ENCODE results near the gene DHCR7. TPM values are rescaled to one million over a fixed set of nuclear protein-coding genes. Genes with fewer than 3 reads are reported as not detected.

The DHCR7 gene
- total RNA-seq, result 100 and 106 TPM in 2 replicates

GRCh38 chr11:71448257-71449171 lies at the start of gene DHCR7:
Gene DHCR7 (minus strand): TSS chr11:71448393. CDS start chr11:71444952, 3,441 bp downstream.
- intact Hi-C loops (cut with micrococcal nuclease), result loop anchor here (1.0 to 10.0 kb wide), 2 partner anchors 41 to 1174 kb away; partner anchors contain the start of gene PPFIA1
- Mint-ChIP-seq H3K27ac (peak within 1 kb of the TSS; percentile 93), H3K9me3 (peaks cover 8% of the 10 kb centered on the region), H3K4me3 (peak within 1 kb of the TSS; percentile 92), H3K36me3 (ENCODE audit: low read depth) (peaks cover 39% of the 10 kb centered on the region), H3K27me3 (ENCODE audit: insufficient read depth) (no peaks in the 10 kb centered on the region), H3K4me1 (ENCODE audit: low read depth) (peaks cover 62% of the 10 kb centered on the region)
- peak; percentile 96 for DNase-seq (ENCODE audit: low spot score)

GRCh38 chr11:71496421-71496820 lies 48.2 kb upstream of the DHCR7 start:
- intact Hi-C loops (cut with micrococcal nuclease), result no loop called here
- Mint-ChIP-seq H3K4me1 (ENCODE audit: low read depth) (peaks cover 12% of the 10 kb centered on the region), H3K27ac (no peak overlapping the region), H3K27me3 (ENCODE audit: insufficient read depth) (no peaks in the 10 kb centered on the region), H3K36me3 (ENCODE audit: low read depth) (peaks cover 58% of the 10 kb centered on the region), H3K9me3 (no peaks in the 10 kb centered on the region), H3K4me3 (no peak overlapping the region)
- no peak for DNase-seq (ENCODE audit: low spot score)

GRCh38 chr11:71495286-71496230 lies 47.4 kb upstream of the DHCR7 start:
- Mint-ChIP-seq H3K27ac (peak overlapping the region; percentile 57), H3K27me3 (ENCODE audit: insufficient read depth) (no peaks in the 10 kb centered on the region), H3K36me3 (ENCODE audit: low read depth) (peaks cover 62% of the 10 kb centered on the region), H3K9me3 (no peaks in the 10 kb centered on the region), H3K4me3 (no peak overlapping the region), H3K4me1 (ENCODE audit: low read depth) (peaks cover 12% of the 10 kb centered on the region)
- DNase-seq (ENCODE audit: low spot score), result no peak
- intact Hi-C loops (cut with micrococcal nuclease), result no loop called here

- Mint-ChIP-seq H3K27ac (no peak overlapping the region), H3K9me3 (no peaks in the 10 kb centered on the region), H3K36me3 (ENCODE audit: low read depth) (peaks cover 59% of the 10 kb centered on the region), H3K4me1 (ENCODE audit: low read depth) (peaks cover 36% of the 10 kb centered on the region), H3K4me3 (no peak overlapping the region), H3K27me3 (ENCODE audit: insufficient read depth) (no peaks in the 10 kb centered on the region)
- DNase-seq (ENCODE audit: low spot score), result no peak
- intact Hi-C loops (cut with micrococcal nuclease), result loop anchor here (1.0 kb wide), 1 partner anchor 27 kb away; no protein-coding TSS in a partner anchor
Measured at GRCh38 chr11:71491940-71492339, 43.7 kb upstream of the DHCR7 start.

GRCh38 chr11:71491531-71491930 lies 43.3 kb upstream of the DHCR7 start:
- no peaks in the 10 kb centered on the region for H3K27me3 Mint-ChIP-seq (ENCODE audit: insufficient read depth)
- no peak overlapping the region for H3K4me3 Mint-ChIP-seq
- H3K4me1 Mint-ChIP-seq (ENCODE audit: low read depth), result peaks cover 36% of the 10 kb centered on the region
- intact Hi-C loops (cut with micrococcal nuclease), result no loop called here
- H3K9me3 Mint-ChIP-seq, result no peaks in the 10 kb centered on the region
- H3K36me3 Mint-ChIP-seq (ENCODE audit: low read depth), result peaks cover 57% of the 10 kb centered on the region
- no peak for DNase-seq (ENCODE audit: low spot score)
- H3K27ac Mint-ChIP-seq, result peak overlapping the region; percentile 54

GRCh38 chr11:71490731-71491390 lies 42.7 kb upstream of the DHCR7 start:
- peak overlapping the region; percentile 78 for H3K27ac Mint-ChIP-seq
- H3K27me3 Mint-ChIP-seq (ENCODE audit: insufficient read depth), result no peaks in the 10 kb centered on the region

GRCh38 chr11:71490044-71490730 lies 42.0 kb upstream of the DHCR7 start:
- Mint-ChIP-seq H3K36me3 (ENCODE audit: low read depth) (peaks cover 62% of the 10 kb centered on the region), H3K4me1 (ENCODE audit: low read depth) (peaks cover 36% of the 10 kb centered on the region), H3K4me3 (no peak overlapping the region), H3K9me3 (no peaks in the 10 kb centered on the region), H3K27me3 (ENCODE audit: insufficient read depth) (no peaks in the 10 kb centered on the region), H3K27ac (peak overlapping the region; percentile 94)
- no peak for DNase-seq (ENCODE audit: low spot score)
- intact Hi-C loops (cut with micrococcal nuclease), result no loop called here

More at GRCh38 chr11:71490731-71491390, 42.7 kb upstream of the DHCR7 start:
- intact Hi-C loops (cut with micrococcal nuclease), result no loop called here
- peaks cover 62% of the 10 kb centered on the region for H3K36me3 Mint-ChIP-seq (ENCODE audit: low read depth)
- H3K4me1 Mint-ChIP-seq (ENCODE audit: low read depth), result peaks cover 36% of the 10 kb centered on the region
- H3K9me3 Mint-ChIP-seq, result no peaks in the 10 kb centered on the region
- no peak overlapping the region for H3K4me3 Mint-ChIP-seq
- DNase-seq (ENCODE audit: low spot score), result no peak

GRCh38 chr11:71489311-71490043 lies 41.3 kb upstream of the DHCR7 start:
- DNase-seq (ENCODE audit: low spot score), result peak; percentile 58
- Mint-ChIP-seq H3K36me3 (ENCODE audit: low read depth) (peaks cover 60% of the 10 kb centered on the region), H3K27me3 (ENCODE audit: insufficient read depth) (no peaks in the 10 kb centered on the region), H3K27ac (peak overlapping the region; percentile 94), H3K4me1 (ENCODE audit: low read depth) (peaks cover 31% of the 10 kb centered on the region), H3K9me3 (no peaks in the 10 kb centered on the region), H3K4me3 (peak overlapping the region; percentile 63)
- intact Hi-C loops (cut with micrococcal nuclease), result loop anchor here (1.0 kb wide), 2 partner anchors 36 to 40 kb away; partner anchors contain the start of gene NADSYN1

GRCh38 chr11:71488681-71489270 lies 40.6 kb upstream of the DHCR7 start:
- Mint-ChIP-seq H3K27ac (peak overlapping the region; percentile 94), H3K9me3 (no peaks in the 10 kb centered on the region), H3K36me3 (ENCODE audit: low read depth) (peaks cover 62% of the 10 kb centered on the region), H3K4me1 (ENCODE audit: low read depth) (peaks cover 31% of the 10 kb centered on the region), H3K27me3 (ENCODE audit: insufficient read depth) (no peaks in the 10 kb centered on the region), H3K4me3 (peak overlapping the region; percentile 55)
- intact Hi-C loops (cut with micrococcal nuclease), result loop anchor here (1.0 kb wide), 2 partner anchors 35 to 39 kb away; partner anchors contain the start of gene NADSYN1
- DNase-seq (ENCODE audit: low spot score), result no peak

GRCh38 chr11:71486320-71486719 lies 38.1 kb upstream of the DHCR7 start:
- DNase-seq (ENCODE audit: low spot score), result no peak
- H3K36me3 Mint-ChIP-seq (ENCODE audit: low read depth), result peaks cover 66% of the 10 kb centered on the region
- no peaks in the 10 kb centered on the region for H3K27me3 Mint-ChIP-seq (ENCODE audit: insufficient read depth)
- no peaks in the 10 kb centered on the region for H3K9me3 Mint-ChIP-seq
- H3K4me3 Mint-ChIP-seq, result no peak overlapping the region
- H3K27ac Mint-ChIP-seq, result peak overlapping the region; percentile 27
- intact Hi-C loops (cut with micrococcal nuclease), result no loop called here
- peaks cover 31% of the 10 kb centered on the region for H3K4me1 Mint-ChIP-seq (ENCODE audit: low read depth)

- Mint-ChIP-seq H3K27ac (no peak overlapping the region), H3K4me3 (no peak overlapping the region), H3K4me1 (ENCODE audit: low read depth) (peaks cover 31% of the 10 kb centered on the region), H3K9me3 (no peaks in the 10 kb centered on the region), H3K27me3 (ENCODE audit: insufficient read depth) (no peaks in the 10 kb centered on the region), H3K36me3 (ENCODE audit: low read depth) (peaks cover 60% of the 10 kb centered on the region)
- intact Hi-C loops (cut with micrococcal nuclease), result no loop called here
- DNase-seq (ENCODE audit: low spot score), result no peak
Measured at GRCh38 chr11:71485466-71485865, 37.3 kb upstream of the DHCR7 start.

Data from activated T-helper 1 cell treated with anti-CD3 and anti-CD28 coated beads, Interleukin-12 subunit alpha, Interleukin-12 subunit beta, Interleukin-2, Interleukin-4 antibody, amounts not matched to agents 30 ng/mL and 10 ng/mL and 1 ng/mL, durations not matched to agents 14 hours and 24 hours and 36 hours (primary cell).